ENCODE data around the gene THBS3. TPM values are rescaled to one million over a fixed set of nuclear protein-coding genes. Genes with fewer than 3 reads are reported as not detected.
"Not testable (repeated sequence)": the region's sequence is repeated elsewhere in the genome, so short reads cannot be mapped to it uniquely, and the experiment has no call there.

The THBS3 gene
- total RNA-seq, 1 experiment from 2014 or later: 35.9 TPM

DNA sequence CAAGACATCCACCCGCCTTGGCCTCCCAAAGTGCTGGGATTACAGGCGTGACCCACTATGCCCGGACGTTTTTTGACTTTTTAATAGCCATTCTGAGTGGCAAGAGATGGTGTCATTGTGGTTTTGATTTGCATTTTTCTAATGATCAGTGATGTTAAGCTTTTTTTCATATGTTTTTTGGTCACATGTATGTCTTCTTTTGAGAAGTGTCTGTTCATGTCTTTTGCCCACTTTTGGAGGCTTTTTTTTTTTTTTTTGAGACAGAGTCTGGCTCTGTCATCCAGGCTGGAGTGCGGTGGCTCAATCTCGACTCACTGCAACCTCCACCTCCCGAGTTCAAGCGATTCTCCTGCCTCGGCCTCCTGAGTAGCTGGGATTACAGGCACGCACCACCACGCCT, 43.1 kb downstream of the THBS3 start:
- H3K4me3 ChIP-seq (ENCODE audit: low read depth in 2 of 2, low read length in 2 of 2); POLR2A ChIA-PET; DNase-seq (ENCODE audit: low read depth, low spot score); H3K27ac ChIP-seq (ENCODE audit: low read length); ATAC-seq; BruUV-seq (replicated peaks); H3K36me3 ChIP-seq (ENCODE audit: control insufficient read depth, insufficient read depth, low read length); H3K27me3 ChIP-seq (ENCODE audit: control insufficient read depth, insufficient read depth, low read length); H3K4me1 ChIP-seq (ENCODE audit: control insufficient read depth, insufficient read depth, low read length); intact Hi-C loops (cut with micrococcal nuclease; ENCODE audit: unreplicated experiment); H3K9me3 ChIP-seq (ENCODE audit: control insufficient read depth, insufficient read depth, low read depth, low read length); in situ Hi-C loops (cut with HindIII; ENCODE audit: low pct_unique_long_range_greater_than_20kb, low sequenced_read_pairs): not testable (repeated sequence)
- CTCF ChIA-PET: interaction anchor here (0.8 kb wide), 1 partner anchor 8 kb away, joined by 6 read pairs; the partner anchor contains the start of gene KRTCAP2

GRCh38 chr1:155163785-155164184, 43.9 kb downstream of the THBS3 start:
- H3K27ac ChIP-seq (ENCODE audit: low read length); intact Hi-C loops (cut with micrococcal nuclease; ENCODE audit: unreplicated experiment); ATAC-seq; H3K27me3 ChIP-seq (ENCODE audit: control insufficient read depth, insufficient read depth, low read length); DNase-seq (ENCODE audit: low read depth, low spot score); H3K36me3 ChIP-seq (ENCODE audit: control insufficient read depth, insufficient read depth, low read length); H3K4me1 ChIP-seq (ENCODE audit: control insufficient read depth, insufficient read depth, low read length); BruUV-seq (replicated peaks); H3K9me3 ChIP-seq (ENCODE audit: control insufficient read depth, insufficient read depth, low read depth, low read length); POLR2A ChIA-PET; in situ Hi-C loops (cut with HindIII; ENCODE audit: low pct_unique_long_range_greater_than_20kb, low sequenced_read_pairs); H3K4me3 ChIP-seq (ENCODE audit: low read depth in 2 of 2, low read length in 2 of 2); CTCF ChIA-PET: not testable (repeated sequence)

DNA sequence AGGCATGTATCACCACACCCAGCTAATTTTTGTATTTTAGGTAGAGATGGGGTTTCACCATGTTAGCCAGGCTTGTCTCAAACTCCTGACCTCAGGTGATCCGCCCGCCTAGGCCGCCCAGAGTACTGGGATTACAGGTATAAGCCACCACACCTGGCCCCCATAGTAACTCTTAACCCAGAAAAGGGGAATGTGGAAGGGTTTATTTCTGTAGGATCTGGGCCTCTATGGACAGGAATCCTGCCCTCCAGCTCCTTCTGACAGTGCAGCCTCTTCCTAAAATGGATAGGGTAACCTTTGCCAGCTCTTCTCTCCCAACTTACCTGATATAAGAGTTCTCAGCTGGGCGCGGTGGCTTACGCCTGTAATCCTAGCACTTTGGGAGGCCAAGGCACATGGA, 45.1 kb downstream of the THBS3 start:
- BruUV-seq (replicated peaks); CTCF ChIA-PET; H3K4me3 ChIP-seq (ENCODE audit: low read depth in 2 of 2, low read length in 2 of 2); H3K36me3 ChIP-seq (ENCODE audit: control insufficient read depth, insufficient read depth, low read length); H3K27ac ChIP-seq (ENCODE audit: low read length); H3K4me1 ChIP-seq (ENCODE audit: control insufficient read depth, insufficient read depth, low read length); H3K27me3 ChIP-seq (ENCODE audit: control insufficient read depth, insufficient read depth, low read length); POLR2A ChIA-PET; DNase-seq (ENCODE audit: low read depth, low spot score); intact Hi-C loops (cut with micrococcal nuclease; ENCODE audit: unreplicated experiment); ATAC-seq; H3K9me3 ChIP-seq (ENCODE audit: control insufficient read depth, insufficient read depth, low read depth, low read length); in situ Hi-C loops (cut with HindIII; ENCODE audit: low pct_unique_long_range_greater_than_20kb, low sequenced_read_pairs): not testable (repeated sequence)

GRCh38 chr1:155160128-155160527, 47.6 kb downstream of the THBS3 start:
- H3K27me3 ChIP-seq (ENCODE audit: control insufficient read depth, insufficient read depth, low read length): no peaks in the 10 kb centered on the region; the same call in 1 of the 2 replicates
- H3K4me3 ChIP-seq (ENCODE audit: low read depth in 2 of 2, low read length in 2 of 2): no peak overlapping the region
- no peak for TF ChIP-seq POLR2AphosphoS5 (IDR thresholded peaks at IDR 0.05; ENCODE audit: low read depth, low read length)
- TF ChIP-seq, protein P1, sequence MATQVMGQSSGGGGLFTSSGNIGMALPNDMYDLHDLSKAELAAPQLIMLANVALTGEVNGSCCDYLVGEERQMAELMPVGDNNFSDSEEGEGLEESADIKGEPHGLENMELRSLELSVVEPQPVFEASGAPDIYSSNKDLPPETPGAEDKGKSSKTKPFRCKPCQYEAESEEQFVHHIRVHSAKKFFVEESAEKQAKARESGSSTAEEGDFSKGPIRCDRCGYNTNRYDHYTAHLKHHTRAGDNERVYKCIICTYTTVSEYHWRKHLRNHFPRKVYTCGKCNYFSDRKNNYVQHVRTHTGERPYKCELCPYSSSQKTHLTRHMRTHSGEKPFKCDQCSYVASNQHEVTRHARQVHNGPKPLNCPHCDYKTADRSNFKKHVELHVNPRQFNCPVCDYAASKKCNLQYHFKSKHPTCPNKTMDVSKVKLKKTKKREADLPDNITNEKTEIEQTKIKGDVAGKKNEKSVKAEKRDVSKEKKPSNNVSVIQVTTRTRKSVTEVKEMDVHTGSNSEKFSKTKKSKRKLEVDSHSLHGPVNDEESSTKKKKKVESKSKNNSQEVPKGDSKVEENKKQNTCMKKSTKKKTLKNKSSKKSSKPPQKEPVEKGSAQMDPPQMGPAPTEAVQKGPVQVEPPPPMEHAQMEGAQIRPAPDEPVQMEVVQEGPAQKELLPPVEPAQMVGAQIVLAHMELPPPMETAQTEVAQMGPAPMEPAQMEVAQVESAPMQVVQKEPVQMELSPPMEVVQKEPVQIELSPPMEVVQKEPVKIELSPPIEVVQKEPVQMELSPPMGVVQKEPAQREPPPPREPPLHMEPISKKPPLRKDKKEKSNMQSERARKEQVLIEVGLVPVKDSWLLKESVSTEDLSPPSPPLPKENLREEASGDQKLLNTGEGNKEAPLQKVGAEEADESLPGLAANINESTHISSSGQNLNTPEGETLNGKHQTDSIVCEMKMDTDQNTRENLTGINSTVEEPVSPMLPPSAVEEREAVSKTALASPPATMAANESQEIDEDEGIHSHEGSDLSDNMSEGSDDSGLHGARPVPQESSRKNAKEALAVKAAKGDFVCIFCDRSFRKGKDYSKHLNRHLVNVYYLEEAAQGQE (IDR thresholded peaks at IDR 0.05; ENCODE audit: insufficient read depth in 1 of 2, low read depth in 2 of 2, low read length in 1 of 2): no peak
- TF ChIP-seq TCF7L2 (IDR thresholded peaks at IDR 0.05; ENCODE audit: low read depth, low read length): no peak
- TF ChIP-seq SIN3A (IDR thresholded peaks at IDR 0.05; ENCODE audit: borderline replicate concordance, insufficient read depth, low read depth, low read length): no peak
- no peak for TF ChIP-seq CTCF (IDR thresholded peaks at IDR 0.05)
- no peaks in the 10 kb centered on the region for H3K36me3 ChIP-seq (ENCODE audit: control insufficient read depth, insufficient read depth, low read length)
- DNase-seq (ENCODE audit: low read depth, low spot score) (no peak), ATAC-seq (no peak)
- ChIA-PET CTCF (interaction anchor here (0.5 to 0.7 kb wide), 2 partner anchors 17 to 121 kb away, joined by 3 to 5 read pairs; no protein-coding TSS in a partner anchor), POLR2A (no interaction called here)
- no TSS peak for BruUV-seq (replicated peaks)
- H3K4me1 ChIP-seq (ENCODE audit: control insufficient read depth, insufficient read depth, low read length): no peaks in the 10 kb centered on the region
- in situ Hi-C loops (cut with HindIII; ENCODE audit: low pct_unique_long_range_greater_than_20kb, low sequenced_read_pairs): no loop called here
- no peaks in the 10 kb centered on the region for H3K9me3 ChIP-seq (ENCODE audit: control insufficient read depth, insufficient read depth, low read depth, low read length)
- intact Hi-C loops (cut with micrococcal nuclease; ENCODE audit: unreplicated experiment): no loop called here
- H3K27ac ChIP-seq (ENCODE audit: low read length): no peak overlapping the region
